CD4-positive, alpha-beta memory T cell (primary cell): ENCODE data around the gene NUCKS1. TPM values are rescaled to one million over a fixed set of nuclear protein-coding genes. Genes with fewer than 3 reads are reported as not detected.

Experiments
- CTCF ChIA-PET: fragments of 350-600 bp; sonication (Branson Sonifier 250); formaldehyde crosslinking; loops from one replicate; lab custom pipeline; 2021; ENCODE audit warnings: inconsistent platforms; ENCODE audit not compliant: partially characterized antibody; lab: Charles Lee
- POLR2A ChIA-PET: fragments of 350-600 bp; sonication (Branson Sonifier 250); formaldehyde crosslinking; loops from one replicate; lab custom pipeline; 2021; ENCODE audit not compliant: partially characterized antibody; lab: Charles Lee
- DNase-seq, 5 donors: peaks; one replicate each; pipeline versions ENCODE4 v3.0.0 to v3.0.0-alpha.2; 2020 to 2022; ENCODE audit warnings: mixed read lengths in 1 of 5
- H3K27ac ChIP-seq: one replicate; pipeline ENCODE4 v1.7.0; 2013; ENCODE audit warnings: low read depth, low read length
- H3K27me3 ChIP-seq: 2 replicates; pipeline ENCODE4 v1.7.0; 2013; ENCODE audit warnings: mild to moderate bottlenecking, low read length, moderate library complexity; ENCODE audit not compliant: insufficient read depth
- H3K36me3 ChIP-seq: 2 replicates; pipeline ENCODE4 v1.7.0; 2013; ENCODE audit warnings: mild to moderate bottlenecking, low read length, moderate library complexity; ENCODE audit not compliant: insufficient read depth
- H3K4me1 ChIP-seq: 2 replicates; pipeline ENCODE4 v1.7.0; 2013; ENCODE audit warnings: mild to moderate bottlenecking, low read length, moderate library complexity; ENCODE audit not compliant: insufficient read depth
- H3K4me3 ChIP-seq, 2 donors: one replicate each; pipeline ENCODE4 v1.7.0; 2013; ENCODE audit warnings: low read length in 2 of 2, mild to moderate bottlenecking in 1 of 2
- H3K9me3 ChIP-seq, 2 donors: one replicate each; pipeline ENCODE4 v1.7.0; 2013; ENCODE audit warnings: low read length in 2 of 2, control low read depth in 1 of 2; ENCODE audit not compliant: control insufficient read depth in 1 of 2
- H3K27ac Mint-ChIP-seq, 7 donors: one replicate each; pipeline ENCODE4 v1.8.0; 2020 to 2021; ENCODE audit warnings: mixed read lengths in 7 of 7, mild to moderate bottlenecking in 6 of 7, inconsistent platforms in 3 of 7, moderate library complexity in 3 of 7
- H3K27me3 Mint-ChIP-seq, 2 donors: one replicate each; pipeline ENCODE4 v1.8.0; 2020 to 2021; ENCODE audit warnings: mixed read lengths in 2 of 2
- H3K36me3 Mint-ChIP-seq, 2 donors: one replicate each; pipeline ENCODE4 v1.8.0; 2020 to 2021; ENCODE audit warnings: mixed read lengths in 2 of 2, inconsistent platforms in 1 of 2, mild to moderate bottlenecking in 1 of 2
- H3K4me1 Mint-ChIP-seq, 4 donors: one replicate each; pipeline ENCODE4 v1.8.0; 2020 to 2021; ENCODE audit warnings: mixed read lengths in 4 of 4, mild to moderate bottlenecking in 1 of 4
- H3K4me3 Mint-ChIP-seq, 8 donors: one replicate each; pipeline ENCODE4 v1.8.0; 2020 to 2021; ENCODE audit warnings: mixed read lengths in 8 of 8, mild to moderate bottlenecking in 7 of 8, moderate library complexity in 6 of 8, inconsistent platforms in 3 of 8
- H3K9me3 Mint-ChIP-seq, 8 donors: one replicate each; pipeline ENCODE4 v1.8.0; 2020 to 2021; ENCODE audit warnings: mixed read lengths in 8 of 8, mild to moderate bottlenecking in 5 of 8, inconsistent platforms in 3 of 8, moderate library complexity in 1 of 8
- intact Hi-C: fragments of 100-400 bp; cut with micrococcal nuclease; formaldehyde crosslinking; loops from one replicate; pipeline ENCODE4 v1.15.1; 2023
- polyA plus RNA-seq, 2 donors: library from polyadenylated mRNA; unstranded; fragments of 300-500 nt; fragmentation: Illumina TruSeq; gene quantifications; one replicate each; pipeline ENCODE4 v1.2.3, GENCODE V29; 2021
- total RNA-seq, 2 experiments: library from RNA; stranded (reverse); gene quantifications; one replicate each; pipeline ENCODE4 v1.2.3, GENCODE V29; 2021

NUCKS1 gene
- total and polyA plus RNA-seq, 4 experiments from 2014 or later, result 9.0 to 117 (median 62.2) TPM

GRCh38 chr1:205711105-205712048, 38.6 kb downstream of the NUCKS1 start:
- Mint-ChIP-seq H3K27me3 (no peaks in the 10 kb centered on the region), H3K9me3 (no peaks in the 10 kb centered on the region), H3K27ac (peak overlapping the region in 4 of 7 donors; percentile 25 to 68 (median 56)), H3K4me1 (peaks cover 5 to 14% (median 11%) of the 10 kb centered on the region in 4 donors), H3K36me3 (peaks cover 26 to 32% of the 10 kb centered on the region in 2 donors), H3K4me3 (no peak overlapping the region)
- ChIA-PET CTCF (interaction anchor here (0.5 to 9.2 kb wide), 33 partner anchors 8 to 266 kb away, joined by 3 to 138 read pairs (median 5); partner anchors contain the start of genes ELK4 and RAB29), POLR2A (interaction anchor here (0.8 to 2.1 kb wide), 6 partner anchors 14 to 119 kb away, joined by 4 to 12 read pairs (median 6); partner anchors contain the start of genes NUCKS1 and RAB29)
- Histone ChIP-seq H3K27me3 (no peaks in the 10 kb centered on the region), H3K4me3 (no peak overlapping the region), H3K9me3 (no peaks in the 10 kb centered on the region), H3K4me1 (peaks cover 3% of the 10 kb centered on the region), H3K27ac (no peak overlapping the region), H3K36me3 (peaks cover 12% of the 10 kb centered on the region)
- intact Hi-C loops, result loop anchor here (1.0 to 5.0 kb wide), 5 partner anchors 36 to 266 kb away; partner anchors contain the start of gene RAB29
- DNase-seq, result peak; percentile 54 to 67 (median 62)

GRCh38 chr1:205710201-205711062, 39.5 kb downstream of the NUCKS1 start:
- Histone ChIP-seq H3K27me3 (no peaks in the 10 kb centered on the region), H3K27ac (no peak overlapping the region), H3K4me3 (no peak overlapping the region), H3K9me3 (no peaks in the 10 kb centered on the region), H3K4me1 (peaks cover 3% of the 10 kb centered on the region), H3K36me3 (peaks cover 3% of the 10 kb centered on the region)
- Mint-ChIP-seq H3K4me3 (no peak overlapping the region), H3K27me3 (no peaks in the 10 kb centered on the region), H3K36me3 (peaks cover 23 to 24% of the 10 kb centered on the region in 2 donors), H3K27ac (peak overlapping the region in 1 of 7 donors; percentile 68), H3K4me1 (peaks cover 5 to 14% (median 10%) of the 10 kb centered on the region in 4 donors), H3K9me3 (no peaks in the 10 kb centered on the region)
- CTCF ChIA-PET, result interaction anchor here (0.8 to 9.2 kb wide), 28 partner anchors 9 to 267 kb away, joined by 3 to 138 read pairs (median 5); partner anchors contain the start of genes ELK4 and RAB29
- intact Hi-C loops, result loop anchor here (1.0 to 5.0 kb wide), 5 partner anchors 37 to 267 kb away; partner anchors contain the start of gene RAB29
- POLR2A ChIA-PET, result interaction anchor here (1.8 to 2.1 kb wide), 3 partner anchors 31 to 52 kb away, joined by 4 to 12 read pairs (median 7); partner anchors contain the start of gene NUCKS1
- DNase-seq, result no peak

DNA sequence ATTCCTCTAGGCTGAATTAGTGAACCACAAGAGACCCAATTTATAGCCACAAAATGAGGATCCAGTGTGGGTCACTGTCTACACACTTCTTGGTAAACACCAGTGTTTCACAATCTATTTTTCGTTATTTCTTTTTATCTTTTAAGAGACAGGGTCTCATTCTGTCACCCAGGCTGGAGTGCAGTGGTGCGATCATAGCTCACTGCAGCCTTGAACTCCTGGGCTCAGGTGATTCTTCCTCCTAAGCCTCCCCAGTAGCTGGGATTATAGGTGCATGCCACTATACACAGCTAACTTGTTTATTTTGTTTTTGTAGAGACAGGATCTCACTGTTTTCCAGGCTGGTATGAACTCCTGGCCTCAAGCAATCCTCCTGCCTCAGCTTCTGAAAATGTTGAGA, 40.3 kb downstream of the NUCKS1 start:
- no peak overlapping the region for H3K27ac ChIP-seq
- peaks cover 24 to 25% of the 10 kb centered on the region in 2 donors for H3K36me3 Mint-ChIP-seq
- no peaks in the 10 kb centered on the region for H3K36me3 ChIP-seq
- DNase-seq, result no peak
- ChIA-PET CTCF (interaction anchor here (0.9 to 9.2 kb wide), 13 partner anchors 9 to 201 kb away, joined by 3 to 138 read pairs (median 5); partner anchors contain the start of genes ELK4 and RAB29), POLR2A (interaction anchor here (0.9 to 1.8 kb wide), 2 partner anchors 40 to 51 kb away, joined by 4 read pairs; partner anchors contain the start of gene NUCKS1)
- peaks cover 5 to 14% (median 10%) of the 10 kb centered on the region in 4 donors for H3K4me1 Mint-ChIP-seq
- H3K9me3 ChIP-seq, result no peaks in the 10 kb centered on the region
- H3K27ac Mint-ChIP-seq, result no peak overlapping the region
- no peak overlapping the region for H3K4me3 ChIP-seq
- intact Hi-C loops, result loop anchor here (2.0 to 5.0 kb wide), 3 partner anchors 38 to 268 kb away; partner anchors contain the start of gene RAB29
- no peaks in the 10 kb centered on the region for H3K27me3 Mint-ChIP-seq
- H3K4me1 ChIP-seq, result peaks cover 3% of the 10 kb centered on the region
- no peak overlapping the region for H3K4me3 Mint-ChIP-seq
- no peaks in the 10 kb centered on the region for H3K27me3 ChIP-seq
- no peaks in the 10 kb centered on the region for H3K9me3 Mint-ChIP-seq

DNA sequence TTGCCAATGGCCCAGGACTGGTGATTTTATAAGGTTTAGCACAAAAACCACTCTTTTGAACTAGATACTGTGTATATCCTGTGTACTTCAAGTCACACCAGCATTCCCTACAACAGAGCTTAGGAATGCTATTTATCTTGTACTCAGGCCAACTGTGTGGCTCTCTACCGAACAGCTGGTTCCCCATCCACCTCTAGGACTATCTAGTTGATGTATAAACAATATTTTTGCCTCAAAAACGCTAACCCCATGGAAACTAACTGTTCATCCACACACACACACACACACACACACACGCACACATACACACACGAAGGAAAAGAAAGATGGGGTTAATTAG, 41.0 kb downstream of the NUCKS1 start:
- Mint-ChIP-seq H3K4me1 (peaks cover 5 to 14% (median 10%) of the 10 kb centered on the region in 4 donors), H3K36me3 (peaks cover 25% of the 10 kb centered on the region in 2 donors), H3K27ac (peak overlapping the region in 2 of 7 donors; percentile 43 to 73), H3K9me3 (no peaks in the 10 kb centered on the region), H3K27me3 (no peaks in the 10 kb centered on the region), H3K4me3 (no peak overlapping the region)
- Histone ChIP-seq H3K9me3 (no peaks in the 10 kb centered on the region), H3K27me3 (no peaks in the 10 kb centered on the region), H3K4me3 (no peak overlapping the region), H3K27ac (no peak overlapping the region), H3K36me3 (no peaks in the 10 kb centered on the region), H3K4me1 (peaks cover 3% of the 10 kb centered on the region)
- ChIA-PET POLR2A (interaction anchor here (0.9 to 1.8 kb wide), 2 partner anchors 40 to 51 kb away, joined by 4 read pairs; partner anchors contain the start of gene NUCKS1), CTCF (interaction anchor here (0.9 to 9.2 kb wide), 11 partner anchors 8 to 202 kb away, joined by 3 to 138 read pairs (median 5); partner anchors contain the start of gene RAB29)
- no peak for DNase-seq
- intact Hi-C loops, result no loop called here

- Mint-ChIP-seq H3K27me3 (no peaks in the 10 kb centered on the region), H3K4me1 (peaks cover 5 to 13% (median 10%) of the 10 kb centered on the region in 4 donors), H3K36me3 (peaks cover 28 to 29% of the 10 kb centered on the region in 2 donors), H3K9me3 (no peaks in the 10 kb centered on the region), H3K4me3 (no peak overlapping the region), H3K27ac (no peak overlapping the region)
- ChIA-PET POLR2A (no interaction called here), CTCF (interaction anchor here (9.2 kb wide), 1 partner anchor 114 kb away, joined by 62 read pairs; no protein-coding TSS in a partner anchor)
- Histone ChIP-seq H3K4me1 (peaks cover 3% of the 10 kb centered on the region), H3K36me3 (no peaks in the 10 kb centered on the region), H3K27me3 (no peaks in the 10 kb centered on the region), H3K27ac (no peak overlapping the region), H3K4me3 (no peak overlapping the region), H3K9me3 (no peaks in the 10 kb centered on the region)
- intact Hi-C loops, result no loop called here
- DNase-seq, result no peak
Measured at GRCh38 chr1:205706601-205707502, 43.1 kb downstream of the NUCKS1 start.

DNA sequence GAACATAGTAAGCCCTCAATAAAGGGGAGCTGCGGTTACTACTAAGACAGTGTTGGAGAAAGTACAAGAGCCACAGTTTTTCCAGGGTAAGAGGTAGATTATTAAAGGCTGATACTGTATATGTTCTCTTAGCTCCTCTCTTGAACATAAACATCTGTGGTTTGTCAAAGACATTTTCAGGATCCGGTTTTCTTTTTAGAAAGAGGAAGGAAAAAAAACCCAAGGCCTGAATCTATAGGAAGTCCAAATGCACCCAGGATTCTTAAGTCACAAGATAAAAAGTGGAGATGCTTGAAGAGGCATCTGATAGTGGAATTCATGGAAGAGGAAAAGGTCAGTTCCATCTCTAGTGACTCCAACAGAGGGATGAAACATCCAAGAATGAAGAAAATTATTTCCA, 45.1 kb downstream of the NUCKS1 start:
- Mint-ChIP-seq H3K36me3 (peaks cover 21 to 35% of the 10 kb centered on the region in 2 donors), H3K27ac (peak overlapping the region in 2 of 7 donors; percentile 10 to 43), H3K9me3 (no peaks in the 10 kb centered on the region), H3K27me3 (no peaks in the 10 kb centered on the region), H3K4me1 (no peaks in the 10 kb centered on the region), H3K4me3 (no peak overlapping the region)
- Histone ChIP-seq H3K27me3 (no peaks in the 10 kb centered on the region), H3K9me3 (no peaks in the 10 kb centered on the region), H3K36me3 (no peaks in the 10 kb centered on the region), H3K4me1 (peaks cover 3% of the 10 kb centered on the region), H3K4me3 (no peak overlapping the region), H3K27ac (no peak overlapping the region)
- no peak for DNase-seq
- ChIA-PET POLR2A (no interaction called here), CTCF (no interaction called here)
- intact Hi-C loops, result no loop called here
